Peyer's patch (tissue), 4 donors: ENCODE results near the gene MGAT5B. TPM values are rescaled to one million over a fixed set of nuclear protein-coding genes. Genes with fewer than 3 reads are reported as not detected.

ENCODE experiments used
- DNase-seq, 3 donors: peaks; one replicate each; pipeline ENCODE4 v3.0.0-alpha.2; 2017 to 2019
- H3K27ac ChIP-seq, 4 donors: fragments of 200-600 bp; sonication (generic); one replicate each; pipeline ENCODE4 v1.5.1; 2016 to 2019
- H3K27me3 ChIP-seq, 2 donors: fragments of 200-600 bp; sonication (generic); one replicate each; pipeline ENCODE4 v1.5.1; 2019
- H3K36me3 ChIP-seq, 3 donors: fragments of 200-600 bp; sonication (generic); one replicate each; pipeline ENCODE4 v1.5.1; 2016 to 2019
- H3K4me1 ChIP-seq, 4 donors: fragments of 200-600 bp; sonication (generic); one replicate each; pipeline ENCODE4 v1.5.1; 2016 to 2019
- H3K4me3 ChIP-seq, 4 donors: fragments of 200-600 bp; sonication (generic); 1 replicate in 3 of 4; 2 replicates in 1 of 4; pipeline ENCODE4 v1.5.1; 2016 to 2019; ENCODE audit warnings: mild to moderate bottlenecking in 1 of 4
- H3K9me3 ChIP-seq, 4 donors: fragments of 200-600 bp; sonication (generic); one replicate each; pipeline ENCODE4 v1.5.1; 2016 to 2019; ENCODE audit warnings: mild to moderate bottlenecking in 1 of 4
- CTCF ChIP-seq, 6 experiments: fragments of 450-650 bp in 4 of 6; fragments of 200-600 bp in 2 of 6; sonication (generic) in 1 of 6; IDR thresholded peaks; one replicate each; pipeline ENCODE4 v1.5.1; 2017 to 2019; ENCODE audit warnings: antibody characterized with exemption in 6 of 6, mild to moderate bottlenecking in 3 of 6, moderate library complexity in 1 of 6
- POLR2A ChIP-seq, 2 donors: fragments of 450-650 bp; IDR thresholded peaks; one replicate each; pipeline ENCODE4 v1.5.1; 2017; ENCODE audit warnings: antibody characterized with exemption in 2 of 2, mild to moderate bottlenecking in 2 of 2, moderate library complexity in 2 of 2
- total RNA-seq, 4 donors: library from RNA; depleted of rRNA; stranded (reverse); fragments of >200 nt; gene quantifications; one replicate each; pipeline ENCODE4 v1.1.0, GENCODE V29; 2016

MGAT5B gene
- total RNA-seq, 4 donors from 2014 or later, result 0.27 to 6.6 (median 0.47) TPM; not detected in 1

GRCh38 chr17:76884995-76885893 lies 17.0 kb downstream of the MGAT5B start:
- TF ChIP-seq CTCF (IDR thresholded peaks at IDR 0.05) (no peak), POLR2A (IDR thresholded peaks at IDR 0.05) (no peak)
- no peak for DNase-seq
- no peak overlapping the region for H3K27ac ChIP-seq
- no peak overlapping the region for H3K4me3 ChIP-seq
- no peaks in the 10 kb centered on the region for H3K27me3 ChIP-seq
- no peaks in the 10 kb centered on the region for H3K36me3 ChIP-seq
- H3K4me1 ChIP-seq, result no peaks in the 10 kb centered on the region
- H3K9me3 ChIP-seq, result no peaks in the 10 kb centered on the region

GRCh38 chr17:76885894-76886290 lies 17.7 kb downstream of the MGAT5B start:
- TF ChIP-seq POLR2A (IDR thresholded peaks at IDR 0.05) (no peak), CTCF (IDR thresholded peaks at IDR 0.05) (no peak)
- no peaks in the 10 kb centered on the region for H3K9me3 ChIP-seq
- H3K36me3 ChIP-seq, result no peaks in the 10 kb centered on the region
- DNase-seq, result no peak
- H3K4me1 ChIP-seq, result no peaks in the 10 kb centered on the region
- no peak overlapping the region for H3K4me3 ChIP-seq
- H3K27ac ChIP-seq, result no peak overlapping the region
- H3K27me3 ChIP-seq, result no peaks in the 10 kb centered on the region

GRCh38 chr17:76886395-76886794 lies 18.2 kb downstream of the MGAT5B start:
- Histone ChIP-seq H3K27ac (no peak overlapping the region), H3K4me3 (no peak overlapping the region), H3K36me3 (no peaks in the 10 kb centered on the region), H3K9me3 (no peaks in the 10 kb centered on the region), H3K4me1 (no peaks in the 10 kb centered on the region), H3K27me3 (no peaks in the 10 kb centered on the region)
- TF ChIP-seq CTCF (IDR thresholded peaks at IDR 0.05) (no peak), POLR2A (IDR thresholded peaks at IDR 0.05) (no peak)
- DNase-seq, result no peak

GRCh38 chr17:76887802-76888201 lies 19.6 kb downstream of the MGAT5B start:
- Histone ChIP-seq H3K4me3 (no peak overlapping the region), H3K4me1 (no peaks in the 10 kb centered on the region), H3K36me3 (no peaks in the 10 kb centered on the region), H3K27me3 (no peaks in the 10 kb centered on the region), H3K9me3 (no peaks in the 10 kb centered on the region), H3K27ac (no peak overlapping the region)
- no peak for DNase-seq
- TF ChIP-seq CTCF (IDR thresholded peaks at IDR 0.05) (no peak), POLR2A (IDR thresholded peaks at IDR 0.05) (no peak)

- Histone ChIP-seq H3K4me1 (no peaks in the 10 kb centered on the region), H3K27ac (no peak overlapping the region)
Observed at GRCh38 chr17:76888661-76889060, 20.5 kb downstream of the MGAT5B start.

More at GRCh38 chr17:76888661-76889060, 20.5 kb downstream of the MGAT5B start:
- Histone ChIP-seq H3K27me3 (no peaks in the 10 kb centered on the region), H3K4me3 (no peak overlapping the region), H3K36me3 (no peaks in the 10 kb centered on the region), H3K9me3 (no peaks in the 10 kb centered on the region)
- DNase-seq, result no peak
- no peak for TF ChIP-seq CTCF (IDR thresholded peaks at IDR 0.05)
- TF ChIP-seq POLR2A (IDR thresholded peaks at IDR 0.05), result no peak
